Renal pelvis (tissue), 4 donors: ENCODE measurements around the gene NCF1. TPM values are rescaled to one million over a fixed set of nuclear protein-coding genes. Genes with fewer than 3 reads are reported as not detected.
A peak's percentile ranks its signal among the peaks of the same experiment; 100 is the strongest.
"Not testable (repeated sequence)": the region's sequence is repeated elsewhere in the genome, so short reads cannot be mapped to it uniquely, and the experiment has no call there.

Source experiments
- DNase-seq: peaks from one replicate; pipeline ENCODE4 v3.0.0-alpha.2; 2013
- polyA plus RNA-seq, 3 donors: library from polyadenylated mRNA; unstranded; fragments of 120-200 nt; gene quantifications; one replicate each; pipeline ENCODE4 v1.2.1, GENCODE V29; 2013; ENCODE audit not compliant: insufficient read length in 3 of 3

The NCF1 gene
- polyA plus RNA-seq, 3 donors = 1.5 to 2.1 (median 2.0) TPM

- not testable (repeated sequence) for DNase-seq
Observed at GRCh38 chr7:74783595-74783994, 9.8 kb downstream of the NCF1 start.

GRCh38 chr7:74788369-74789150 is 14.7 kb downstream of the NCF1 start:
- peak; percentile 74 for DNase-seq

GRCh38 chr7:74789200-74789736 is 15.5 kb downstream of the NCF1 start:
- not testable (repeated sequence) for DNase-seq

- not testable (repeated sequence) for DNase-seq
Observed at GRCh38 chr7:74797848-74798622, 24.2 kb downstream of the NCF1 start.

DNA sequence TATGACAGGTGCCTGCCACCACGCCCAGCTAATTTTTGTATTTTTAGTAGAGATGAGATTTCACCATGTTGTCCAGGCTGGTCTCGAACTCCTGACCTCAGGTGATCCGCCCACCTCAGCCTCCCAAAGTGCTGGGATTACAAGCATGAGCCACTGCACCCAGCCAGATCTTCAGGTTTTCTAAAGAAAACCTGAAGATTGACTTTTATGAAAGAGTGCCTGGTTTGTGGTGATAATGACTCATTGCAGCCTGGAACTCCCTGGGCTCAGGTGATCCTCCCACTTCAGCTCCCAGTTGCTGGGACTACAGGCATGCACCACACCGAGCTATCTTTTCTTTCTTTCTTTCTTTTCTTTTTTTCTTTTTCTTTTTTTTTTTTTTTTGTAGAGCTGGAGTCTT is 24.8 kb downstream of the NCF1 start:
- not testable (repeated sequence) for DNase-seq

DNA sequence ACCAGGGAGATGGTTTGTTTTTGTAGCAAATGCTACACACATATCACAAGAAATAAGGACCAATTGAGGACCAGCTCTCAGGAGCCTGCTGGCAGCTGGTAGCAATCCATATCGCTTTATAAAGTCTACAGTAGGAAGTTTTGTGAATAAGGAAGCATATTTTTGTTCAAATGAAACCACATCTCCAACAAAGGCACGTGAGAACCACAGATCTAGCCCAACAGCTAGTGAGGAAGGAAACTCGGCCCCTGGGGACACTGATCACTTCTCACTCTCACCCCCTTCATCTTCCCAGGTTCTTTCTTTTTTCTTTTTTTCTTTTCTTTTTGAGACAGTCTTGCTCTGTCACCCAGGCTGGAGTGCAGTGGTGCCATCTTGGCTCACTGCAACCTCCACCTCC is 42.1 kb downstream of the NCF1 start:
- DNase-seq = not testable (repeated sequence)

DNA sequence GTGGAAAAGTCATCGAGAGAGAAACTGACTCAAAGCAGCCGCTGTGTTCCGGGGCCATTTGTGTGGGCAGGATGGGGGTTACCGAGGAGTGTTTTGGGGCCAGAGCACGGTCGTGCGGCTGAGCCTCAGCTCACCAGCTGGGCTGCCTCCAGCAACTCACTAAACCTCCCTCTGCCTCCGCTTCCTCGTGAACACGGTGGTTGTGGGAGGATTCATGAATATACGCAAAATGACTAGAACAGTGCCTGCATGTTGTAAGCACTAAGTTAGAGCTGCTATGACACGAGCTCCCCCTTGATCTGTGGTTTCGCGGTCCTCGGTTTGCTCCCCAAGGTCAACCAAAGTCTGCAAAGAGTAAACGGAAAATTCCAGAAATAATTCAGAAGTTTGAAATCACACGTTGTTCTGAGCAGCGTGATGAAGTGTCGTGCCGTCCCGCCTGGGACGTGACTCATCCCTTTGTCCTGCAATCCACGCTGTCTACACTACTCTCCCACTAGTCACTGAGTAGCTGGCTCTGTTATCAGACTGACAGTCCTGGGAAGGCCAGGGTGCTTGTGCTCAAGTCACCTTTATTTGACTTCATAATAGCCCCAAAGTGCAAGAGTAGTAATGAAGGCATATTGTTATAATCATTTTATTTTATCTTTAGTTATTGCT is 46.5 kb downstream of the NCF1 start:
- not testable (repeated sequence) for DNase-seq

GRCh38 chr7:74821259-74821658 is 47.4 kb downstream of the NCF1 start:
- not testable (repeated sequence) for DNase-seq

DNA sequence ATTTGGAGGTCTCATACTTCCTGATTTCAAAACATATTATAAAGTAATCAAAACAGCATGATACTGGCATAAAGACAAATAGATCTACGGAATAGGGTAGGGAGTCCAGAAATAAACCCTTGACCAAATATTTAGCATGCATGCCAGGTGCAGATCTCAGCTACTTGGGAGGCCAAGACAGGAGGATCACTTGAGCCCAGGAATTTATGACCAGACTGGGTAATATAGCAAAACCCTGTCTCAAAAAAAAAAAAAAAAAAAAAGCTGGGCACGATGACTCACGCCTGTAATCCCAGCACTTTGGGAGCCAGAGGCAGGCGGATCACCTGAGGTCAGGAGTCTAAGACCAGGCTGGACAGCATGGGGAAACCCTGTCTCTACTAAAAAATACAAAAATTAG is 56.1 kb downstream of the NCF1 start:
- DNase-seq = not testable (repeated sequence)

DNA sequence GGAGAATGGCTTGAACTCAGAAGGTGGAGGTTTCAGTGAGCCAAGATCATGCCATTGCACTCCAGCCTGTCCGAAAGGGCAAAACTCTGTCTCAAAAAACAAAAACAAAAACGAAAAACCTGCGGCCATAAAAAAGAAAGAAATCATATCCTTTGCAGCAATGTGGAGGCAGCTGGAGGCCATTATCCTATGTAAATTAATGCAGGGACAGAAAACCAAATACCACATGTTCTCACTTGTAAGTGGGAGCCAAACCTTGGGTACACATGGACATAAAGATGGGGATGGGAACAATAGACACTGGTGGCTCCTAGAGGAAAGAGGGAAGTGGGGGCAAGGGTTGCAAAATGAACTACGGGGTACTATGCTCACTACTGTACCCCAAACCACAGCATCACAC is 56.6 kb downstream of the NCF1 start:
- DNase-seq = not testable (repeated sequence)

Other genes with a start within 250 kb of the NCF1 start
- 100 to 1,000 TPM; 281 to 470 (median 427) TPM for gene GTF2I, start 116.3 kb upstream of the NCF1 start, polyA plus RNA-seq
- gene GTF2IRD2, start 77.6 kb downstream of the NCF1 start, polyA plus RNA-seq = 10 to 100 TPM; 17.3 to 36.7 (median 34.4) TPM
- 10 to 100 TPM in 2 of 3 donors, 1 to 10 TPM in 1; 5.2 to 11.8 (median 11.4) TPM for gene CASTOR2, start 190.7 kb downstream of the NCF1 start, polyA plus RNA-seq